ENCODE data around the gene RPL10A.

RPL10A gene

DNA sequence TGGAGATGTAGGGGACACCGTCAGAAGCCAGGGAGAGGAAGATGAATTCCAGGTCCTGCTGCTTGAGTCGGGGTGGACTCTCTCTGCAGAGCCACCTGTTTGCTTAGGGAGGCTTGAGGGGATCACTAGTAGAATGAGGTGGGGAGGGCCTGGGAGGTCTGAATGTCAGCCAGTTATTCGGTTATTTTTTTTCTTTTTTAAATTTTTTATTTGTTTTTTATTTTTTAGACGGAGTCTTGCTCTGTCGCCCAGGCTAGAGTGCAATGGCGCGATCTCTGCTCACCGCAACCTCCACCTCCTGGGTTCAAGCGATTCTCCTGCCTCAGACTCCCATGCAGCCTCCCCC, 20.3 kb downstream of the RPL10A start:
- no peak for DNase-seq
- Mint-ChIP-seq H3K9me3 (no peaks in the 10 kb centered on the region), H3K27ac (no peak overlapping the region), H3K36me3 (no peaks in the 10 kb centered on the region), H3K4me1 (peaks cover 11 to 17% of the 10 kb centered on the region in 2 donors), H3K27me3 (peaks cover 17 to 30% of the 10 kb centered on the region in 2 donors), H3K4me3 (no peak overlapping the region)
- no peak for ATAC-seq (replicated peaks)

DNA sequence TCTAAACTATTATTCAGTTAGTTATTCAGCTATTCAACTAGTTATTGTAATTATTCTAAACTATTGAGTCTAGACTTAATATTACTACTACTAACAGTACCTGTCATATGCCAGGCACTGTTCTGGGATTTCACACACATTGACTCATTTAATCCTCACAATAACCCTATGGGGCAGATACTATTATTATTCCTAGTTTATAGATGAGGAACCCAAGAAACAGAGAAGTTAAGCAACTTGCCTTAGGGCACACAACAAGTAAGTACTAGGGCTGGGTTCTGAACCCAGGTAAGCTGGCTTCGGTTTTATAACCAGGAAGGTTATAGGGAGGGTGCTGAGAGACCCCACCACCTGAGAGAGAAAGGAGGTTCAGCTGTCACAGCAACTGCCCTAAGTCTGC, 20.9 kb downstream of the RPL10A start:
- ATAC-seq (replicated peaks) (no peak), DNase-seq (no peak)
- peaks cover 15 to 22% of the 10 kb centered on the region in 2 donors for H3K4me1 Mint-ChIP-seq
- no peak overlapping the region for H3K4me3 Mint-ChIP-seq
- no peak overlapping the region for H3K27ac Mint-ChIP-seq
- H3K9me3 Mint-ChIP-seq = no peaks in the 10 kb centered on the region
- H3K36me3 Mint-ChIP-seq = no peaks in the 10 kb centered on the region
- H3K27me3 Mint-ChIP-seq = peaks cover 17 to 30% of the 10 kb centered on the region in 2 donors

DNA sequence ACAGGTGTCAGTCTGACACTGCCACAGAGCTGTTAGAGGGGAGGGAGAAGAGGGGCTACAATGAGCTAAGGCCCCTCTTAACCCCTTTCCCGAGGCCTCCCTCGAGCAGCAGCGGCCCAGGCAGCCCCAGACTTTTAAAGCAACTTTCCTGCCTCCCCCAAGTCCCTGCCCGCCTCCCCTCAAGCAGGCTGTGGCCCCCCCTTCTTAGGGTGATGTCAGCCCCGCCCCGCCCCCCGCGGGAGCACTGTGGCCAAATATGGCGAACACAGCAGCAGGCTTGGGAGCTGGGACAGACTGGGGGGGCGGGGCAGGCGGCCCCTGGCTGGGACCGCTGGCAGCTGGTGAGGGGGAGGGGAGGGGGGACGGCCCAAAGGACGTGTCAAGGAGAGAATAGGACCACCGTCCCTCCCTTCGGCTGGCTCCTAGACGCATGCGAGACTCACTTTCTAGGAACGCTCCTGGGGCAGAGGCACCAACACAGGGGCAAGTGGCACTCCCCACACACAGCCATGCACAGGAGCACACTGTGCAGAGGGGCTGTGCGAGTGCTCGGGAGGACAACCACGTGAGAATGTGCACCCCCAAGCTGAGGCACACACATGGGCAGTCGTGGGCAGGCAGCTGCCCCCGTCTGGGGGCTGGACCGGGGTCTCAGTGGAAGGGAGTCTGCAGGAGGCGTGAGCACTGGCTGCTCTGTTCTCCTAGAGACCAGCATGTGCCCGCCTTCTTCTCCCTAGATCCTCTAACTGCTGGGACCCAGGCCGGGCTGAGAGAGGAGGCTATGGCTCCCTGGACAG, 22.0 kb downstream of the RPL10A start:
- Mint-ChIP-seq H3K9me3 (no peaks in the 10 kb centered on the region), H3K36me3 (no peaks in the 10 kb centered on the region), H3K27me3 (peaks cover 22 to 36% of the 10 kb centered on the region in 2 donors), H3K4me1 (peaks cover 24 to 34% of the 10 kb centered on the region in 2 donors), H3K4me3 (no peak overlapping the region), H3K27ac (peak overlapping the region; percentile 34)
- DNase-seq (no peak), ATAC-seq (replicated peaks) (no peak)

DNA sequence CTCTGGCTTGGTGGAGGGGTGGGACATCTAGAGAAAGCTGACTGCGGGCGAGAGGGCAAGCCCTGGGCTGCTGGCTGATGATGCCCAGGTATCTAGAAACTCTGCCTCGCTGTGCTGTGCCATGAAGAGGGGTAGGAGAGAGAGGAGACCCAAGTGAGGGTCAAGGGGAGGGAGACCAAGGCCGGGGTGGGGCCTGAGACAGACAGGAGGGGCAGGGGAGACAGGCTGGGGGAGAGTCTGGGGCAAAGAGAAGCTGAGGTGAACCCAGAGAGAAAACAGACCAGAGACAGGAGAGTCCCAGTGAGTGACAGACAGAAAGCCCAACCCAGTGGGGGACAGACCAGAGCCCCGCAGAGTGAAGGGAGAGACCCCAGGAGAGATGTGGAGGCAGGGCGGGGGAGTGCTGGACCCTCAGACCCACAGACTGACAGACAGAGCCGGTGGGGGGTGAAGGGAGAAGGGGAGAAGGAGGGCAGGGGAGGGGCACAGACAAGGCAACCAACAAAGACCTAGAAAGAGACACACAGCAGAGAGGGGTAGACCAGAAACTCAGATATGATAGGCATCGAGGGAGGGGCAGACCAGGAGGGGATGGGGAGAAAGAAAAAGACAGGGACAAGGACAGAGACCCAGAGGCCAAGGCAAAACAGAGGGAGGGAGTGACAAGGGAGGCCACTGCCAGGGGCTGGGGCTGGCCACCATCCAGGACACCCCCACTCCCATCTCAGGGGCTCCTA, 22.8 kb downstream of the RPL10A start:
- no peaks in the 10 kb centered on the region for H3K36me3 Mint-ChIP-seq
- peaks cover 25 to 36% of the 10 kb centered on the region in 2 donors for H3K27me3 Mint-ChIP-seq
- H3K4me1 Mint-ChIP-seq = peaks cover 28 to 35% of the 10 kb centered on the region in 2 donors
- no peaks in the 10 kb centered on the region for H3K9me3 Mint-ChIP-seq
- ATAC-seq (replicated peaks) (no peak), DNase-seq (no peak)
- H3K4me3 Mint-ChIP-seq = no peak overlapping the region
- H3K27ac Mint-ChIP-seq = peak overlapping the region; percentile 34

DNA sequence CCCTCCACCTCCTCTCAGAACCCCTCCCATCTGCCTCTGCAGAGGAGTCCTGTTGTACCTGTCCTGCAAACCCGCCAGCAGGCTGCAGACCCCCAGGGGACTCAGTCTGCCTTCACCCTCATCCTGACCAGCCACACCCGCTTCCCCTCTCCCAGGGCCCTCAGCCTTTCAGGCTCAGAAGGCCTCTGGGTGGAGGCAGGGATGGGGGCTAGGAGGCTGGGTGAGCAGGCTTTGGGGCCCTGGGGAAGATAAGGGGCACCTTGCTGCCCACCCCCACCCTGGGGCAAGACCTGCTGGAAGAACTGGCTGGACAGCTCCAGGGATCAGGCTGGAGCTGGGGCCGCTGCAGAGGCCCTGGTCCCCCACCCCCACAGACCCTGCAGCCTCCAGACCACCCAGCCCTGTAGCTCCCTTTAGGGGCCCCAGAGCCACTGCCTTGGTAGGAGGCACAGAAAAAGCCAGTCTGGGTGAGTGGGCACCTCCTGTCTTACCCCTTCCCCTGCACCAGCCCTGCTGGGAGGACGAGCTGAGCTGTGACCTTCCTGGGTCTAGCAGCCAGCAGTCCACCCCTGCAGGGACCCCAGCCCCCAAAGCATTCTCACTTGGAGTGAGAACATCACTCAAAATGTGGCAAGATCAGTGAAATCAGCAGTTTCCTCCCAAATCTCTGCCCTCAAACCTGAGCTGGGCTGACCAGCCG, 23.5 kb downstream of the RPL10A start:
- Mint-ChIP-seq H3K27ac (no peak overlapping the region), H3K27me3 (peaks cover 25 to 36% of the 10 kb centered on the region in 2 donors), H3K9me3 (no peaks in the 10 kb centered on the region), H3K4me1 (peaks cover 28 to 35% of the 10 kb centered on the region in 2 donors), H3K36me3 (no peaks in the 10 kb centered on the region), H3K4me3 (no peak overlapping the region)
- ATAC-seq (replicated peaks) = no peak
- no peak for DNase-seq

DNA sequence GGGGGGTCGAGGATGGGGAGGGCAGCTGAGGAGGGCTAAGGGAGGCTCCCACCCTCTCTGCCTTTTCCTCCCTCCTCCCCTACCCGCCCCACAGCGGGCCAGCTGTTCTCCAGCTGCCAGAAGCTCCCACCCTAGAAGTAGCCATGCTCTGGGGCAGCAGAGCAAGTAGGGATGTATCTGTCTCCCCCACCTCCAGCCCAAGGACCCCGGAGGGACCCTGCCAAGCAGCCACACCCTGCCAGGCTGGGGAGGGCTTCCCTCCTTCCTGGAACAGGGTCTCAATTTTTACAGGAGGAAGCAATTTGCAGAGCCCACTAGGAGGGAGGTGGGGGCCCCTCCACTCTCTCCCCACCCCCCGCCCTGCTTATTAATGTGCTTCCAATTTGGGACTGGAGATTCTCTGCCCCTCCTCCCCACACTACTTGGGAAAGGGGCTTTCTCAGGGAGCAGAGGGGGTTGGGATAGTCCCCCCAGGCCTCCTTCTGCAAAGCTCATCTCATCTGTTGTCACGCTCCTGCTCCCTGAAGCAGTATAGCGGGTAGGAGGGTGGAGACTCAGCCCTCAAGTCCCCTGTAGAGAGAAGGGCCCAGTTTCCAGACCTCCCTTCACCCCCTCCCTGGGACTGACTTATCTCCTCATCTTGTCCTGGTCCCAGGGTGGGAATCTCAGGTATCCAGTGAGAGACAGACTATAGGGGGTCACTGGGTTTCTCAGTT, 24.2 kb downstream of the RPL10A start:
- DNase-seq = no peak
- no peaks in the 10 kb centered on the region for H3K36me3 Mint-ChIP-seq
- ATAC-seq (replicated peaks) = no peak
- H3K4me3 Mint-ChIP-seq = no peak overlapping the region
- no peaks in the 10 kb centered on the region for H3K9me3 Mint-ChIP-seq
- no peak overlapping the region for H3K27ac Mint-ChIP-seq
- H3K27me3 Mint-ChIP-seq = peaks cover 25 to 36% of the 10 kb centered on the region in 2 donors
- peaks cover 28 to 35% of the 10 kb centered on the region in 2 donors for H3K4me1 Mint-ChIP-seq

DNA sequence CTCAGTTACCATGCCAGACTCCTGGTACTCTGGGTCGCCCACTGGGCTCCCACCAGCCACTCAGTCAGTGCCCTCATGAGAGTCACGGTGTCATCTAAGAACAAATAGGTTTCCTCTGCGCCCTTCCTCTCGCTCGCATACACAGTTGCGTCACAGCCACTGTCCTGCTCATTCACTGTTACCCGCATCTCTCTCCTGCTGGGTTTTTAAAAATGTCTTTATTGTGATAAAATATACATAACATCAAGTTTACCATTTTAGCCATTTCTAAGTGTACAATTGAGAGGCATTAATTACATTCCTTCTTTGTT, 24.7 kb downstream of the RPL10A start:
- ATAC-seq (replicated peaks) = no peak
- no peak overlapping the region for H3K27ac Mint-ChIP-seq
- H3K27me3 Mint-ChIP-seq = peaks cover 25 to 39% of the 10 kb centered on the region in 2 donors

DNA sequence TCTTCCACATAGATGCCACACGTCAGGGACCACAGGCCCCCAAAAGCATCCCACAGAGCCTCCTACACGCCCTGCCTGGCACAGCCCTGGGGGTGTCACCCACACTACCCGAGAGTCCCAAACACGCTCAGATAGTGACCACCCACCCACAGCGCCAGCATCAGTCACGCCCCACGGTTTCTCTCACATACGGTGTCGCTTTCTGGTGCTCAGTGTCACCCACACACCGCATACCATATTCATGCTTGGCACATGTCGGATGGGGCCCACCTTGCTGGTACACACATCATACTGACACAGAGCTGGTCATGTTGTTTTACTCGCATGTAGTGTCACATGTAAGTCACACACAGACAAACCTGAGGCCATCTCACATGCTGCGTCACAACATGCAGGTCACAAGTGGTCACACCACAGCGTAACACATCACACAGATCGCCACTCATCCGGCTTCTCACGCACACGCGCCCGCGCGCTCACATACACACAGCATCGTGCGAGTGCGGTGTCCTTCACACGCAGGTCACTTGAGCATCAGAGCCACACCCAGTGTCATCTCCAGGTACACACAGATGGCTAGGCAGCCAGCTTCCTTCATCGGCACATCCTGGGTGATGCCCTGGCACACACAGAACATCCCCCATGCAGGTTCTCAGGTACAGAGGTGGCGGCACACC, 25.2 kb downstream of the RPL10A start:
- H3K4me1 Mint-ChIP-seq = peaks cover 27 to 38% of the 10 kb centered on the region in 2 donors
- no peak for DNase-seq
- ATAC-seq (replicated peaks) = no peak
- no peaks in the 10 kb centered on the region for H3K9me3 Mint-ChIP-seq
- no peak overlapping the region for H3K27ac Mint-ChIP-seq
- H3K36me3 Mint-ChIP-seq = peaks cover 0 to under 1% of the 10 kb centered on the region in 2 donors
- H3K4me3 Mint-ChIP-seq = no peak overlapping the region
- H3K27me3 Mint-ChIP-seq = peaks cover 30 to 44% of the 10 kb centered on the region in 2 donors

More for the DNA sequence above, 24.7 kb downstream of the RPL10A start:
- H3K9me3 Mint-ChIP-seq = no peaks in the 10 kb centered on the region
- H3K4me1 Mint-ChIP-seq = peaks cover 28 to 37% of the 10 kb centered on the region in 2 donors
- DNase-seq = no peak
- H3K4me3 Mint-ChIP-seq = no peak overlapping the region
- no peaks in the 10 kb centered on the region for H3K36me3 Mint-ChIP-seq

DNA sequence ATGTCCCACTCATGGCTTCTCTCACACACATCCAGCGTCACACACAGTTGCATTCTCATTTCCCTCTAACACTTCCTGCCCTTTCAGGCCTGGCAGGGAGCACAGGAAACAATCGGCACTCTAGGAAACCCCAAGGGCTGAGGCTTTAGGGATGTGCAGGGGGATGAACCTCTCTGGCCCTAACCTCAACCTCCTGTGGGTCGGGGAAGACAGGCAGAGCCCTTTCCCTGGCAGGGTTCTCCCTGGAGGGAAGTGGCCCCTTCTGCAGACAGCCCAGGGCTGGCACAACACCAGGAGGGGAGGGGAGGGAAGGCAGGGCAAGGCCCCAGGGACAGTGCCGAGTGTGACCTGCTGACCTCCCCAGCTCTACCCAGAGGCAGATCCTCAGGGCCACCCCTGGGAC, 26.0 kb downstream of the RPL10A start:
- peak; percentile 4 to 29 for ATAC-seq (replicated peaks)
- Mint-ChIP-seq H3K27ac (peak overlapping the region; percentile 0), H3K36me3 (peaks cover 0 to 6% of the 10 kb centered on the region in 2 donors), H3K4me3 (no peak overlapping the region), H3K9me3 (no peaks in the 10 kb centered on the region), H3K4me1 (peaks cover 31 to 41% of the 10 kb centered on the region in 2 donors), H3K27me3 (peaks cover 36 to 50% of the 10 kb centered on the region in 2 donors)
- DNase-seq = no peak

DNA sequence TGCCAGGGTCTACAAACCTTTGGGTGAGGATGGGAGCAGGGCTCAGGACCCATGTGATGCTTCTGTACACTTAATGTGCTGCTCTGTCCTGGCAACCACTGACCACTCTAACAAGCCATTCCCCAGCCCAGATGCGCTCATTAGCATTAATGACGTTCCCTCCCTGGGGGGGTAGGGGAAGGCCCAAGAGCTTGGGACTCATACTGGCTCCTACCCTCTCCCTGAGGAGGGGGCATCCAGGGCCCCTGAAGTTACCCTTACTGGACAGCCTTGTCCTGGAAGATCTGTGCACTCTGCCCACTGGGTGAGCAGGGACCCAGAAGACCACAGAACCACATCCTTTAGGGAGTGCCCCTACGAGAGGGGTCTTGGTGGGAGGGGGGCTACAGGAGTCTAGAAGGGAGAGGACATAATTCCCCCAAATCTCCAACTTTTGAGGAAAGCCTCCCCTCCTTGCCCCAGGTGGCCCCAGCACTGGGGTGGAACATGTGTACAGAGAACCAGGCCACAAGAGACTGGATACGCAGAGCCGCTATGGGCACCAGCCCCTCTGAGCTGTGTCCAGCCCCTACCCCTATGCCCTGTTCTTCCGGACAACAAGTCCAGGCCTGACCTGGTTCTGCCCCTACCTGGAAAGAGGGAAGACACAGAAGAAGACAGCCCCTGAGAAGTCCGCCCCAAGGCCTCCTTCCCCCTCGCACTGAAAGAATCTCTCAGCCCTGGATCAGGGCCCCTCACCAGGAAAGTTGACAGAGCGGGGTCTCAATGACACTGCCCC, 27.2 kb downstream of the RPL10A start:
- Mint-ChIP-seq H3K27me3 (peaks cover 44 to 56% of the 10 kb centered on the region in 2 donors), H3K9me3 (no peaks in the 10 kb centered on the region), H3K4me1 (peaks cover 31 to 41% of the 10 kb centered on the region in 2 donors), H3K36me3 (peaks cover 0 to 6% of the 10 kb centered on the region in 2 donors), H3K4me3 (peak overlapping the region; percentile 50 to 51), H3K27ac (no peak overlapping the region)
- DNase-seq (no peak), ATAC-seq (replicated peaks) (no peak)

DNA sequence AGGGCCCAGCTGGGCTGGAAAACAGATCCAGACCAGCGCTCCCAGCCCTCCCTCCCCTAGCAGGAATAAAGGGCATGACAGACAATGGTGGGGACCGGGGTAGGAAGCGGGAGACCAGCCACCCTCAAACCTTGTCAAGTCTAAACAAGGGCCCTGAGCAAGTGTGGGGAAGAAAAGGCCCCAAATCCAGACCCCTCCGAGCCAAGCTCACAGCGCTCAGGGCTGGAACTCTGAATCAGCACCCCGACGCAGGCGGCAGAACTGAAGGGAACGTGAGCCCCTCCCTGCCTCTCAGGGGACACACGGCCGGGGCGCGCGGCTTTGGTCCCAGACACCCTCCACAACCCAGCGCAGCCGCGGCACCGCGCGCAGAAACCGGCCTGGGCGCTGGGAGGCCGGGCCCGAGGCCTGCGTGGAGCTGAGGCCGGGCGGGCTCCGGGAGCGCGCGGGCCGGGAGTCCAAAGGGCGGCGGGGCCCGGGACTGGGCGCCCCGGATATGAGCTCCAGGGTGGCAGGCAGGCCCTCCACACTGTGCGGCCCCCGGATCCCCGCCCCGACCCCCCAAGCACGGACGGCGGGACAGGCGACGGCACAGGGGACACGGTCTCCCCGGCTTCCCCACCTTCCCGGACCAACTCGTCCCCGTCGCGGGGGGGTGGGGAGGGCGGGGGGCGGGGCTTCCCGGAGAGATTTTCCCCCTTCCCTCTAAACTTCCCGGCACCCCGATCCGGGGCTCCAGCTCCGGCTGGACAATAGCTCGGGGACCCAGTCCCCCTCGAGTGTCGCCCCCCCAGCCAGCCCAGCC, 28.0 kb downstream of the RPL10A start:
- H3K9me3 Mint-ChIP-seq = no peaks in the 10 kb centered on the region
- H3K4me1 Mint-ChIP-seq = peaks cover 31 to 41% of the 10 kb centered on the region in 2 donors
- peaks cover 0 to 6% of the 10 kb centered on the region in 2 donors for H3K36me3 Mint-ChIP-seq
- no peak overlapping the region for H3K27ac Mint-ChIP-seq
- peak overlapping the region; percentile 50 to 59 for H3K4me3 Mint-ChIP-seq
- no peak for ATAC-seq (replicated peaks)
- no peak for DNase-seq
- H3K27me3 Mint-ChIP-seq = peaks cover 43 to 55% of the 10 kb centered on the region in 2 donors

DNA sequence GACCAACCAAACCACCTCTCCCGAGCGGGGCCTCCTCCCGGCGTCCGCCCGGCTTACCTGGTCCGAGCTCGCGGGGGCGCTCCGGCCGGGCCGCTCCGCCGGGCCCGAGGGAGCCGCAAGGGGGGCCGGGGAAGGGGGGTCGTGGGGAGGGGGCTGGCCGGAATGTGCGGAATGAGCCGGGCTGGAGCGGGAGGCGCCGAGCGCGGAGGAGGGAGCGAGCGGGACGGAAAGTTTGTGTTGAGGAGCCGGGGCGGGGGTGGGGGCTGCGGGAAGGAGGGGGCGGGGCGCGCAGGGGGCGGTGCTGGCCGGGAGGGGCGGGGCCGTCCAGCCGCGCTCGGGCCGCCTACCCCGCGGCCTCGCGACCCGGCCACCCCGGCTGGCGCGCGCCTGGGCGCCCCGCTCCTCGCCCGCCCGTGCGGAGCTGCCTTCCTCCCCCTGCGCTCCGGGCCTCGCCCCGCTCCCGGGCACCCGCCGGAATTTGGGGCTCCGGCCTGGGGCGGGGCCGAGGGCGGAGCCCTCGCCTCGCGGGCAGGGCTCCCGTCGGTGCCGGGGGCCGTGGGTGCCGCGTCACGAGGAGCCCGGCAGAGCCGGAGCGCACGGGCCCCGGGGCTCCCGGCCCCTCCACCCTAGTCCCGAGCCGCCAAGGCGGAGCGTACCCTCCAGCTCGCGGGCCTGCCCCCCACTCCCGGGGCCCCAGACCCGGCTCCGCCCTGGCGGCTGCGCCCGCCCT, 28.8 kb downstream of the RPL10A start, which contains the start of gene TEAD3:
TSS of gene TEAD3 (minus strand) at position 239 of the 730 bp plus-strand sequence.
- DNase-seq = no peak
- Mint-ChIP-seq H3K4me1 (peaks cover 31 to 41% of the 10 kb centered on the region in 2 donors), H3K27ac (peak within 1 kb of the TSS; percentile 56), H3K4me3 (peak within 1 kb of the TSS; percentile 77 to 83), H3K36me3 (peaks cover 0 to 6% of the 10 kb centered on the region in 2 donors), H3K27me3 (peaks cover 45 to 48% of the 10 kb centered on the region in 2 donors), H3K9me3 (no peaks in the 10 kb centered on the region)
- ATAC-seq (replicated peaks) = peak; percentile 62 to 68
